ENCODE measurements around the gene UBR4. TPM values are rescaled to one million over a fixed set of nuclear protein-coding genes. Genes with fewer than 3 reads are reported as not detected.
A peak's percentile ranks its signal among the peaks of the same experiment; 100 is the strongest.

Gene UBR4
- total RNA-seq, 4 donors from 2014 or later = 193 to 292 (median 229) TPM

GRCh38 chr1:19122668-19123067, 87.4 kb downstream of the UBR4 start:
- Histone ChIP-seq H3K4me1 (peaks cover 0 to 22% (median 0%) of the 10 kb centered on the region in 4 donors), H3K36me3 (peaks cover 0 to 94% (median 0%) of the 10 kb centered on the region in 3 donors), H3K4me3 (peak overlapping the region in 1 of 4 donors; percentile 8), H3K9me3 (no peaks in the 10 kb centered on the region), H3K27me3 (no peaks in the 10 kb centered on the region), H3K27ac (peak overlapping the region in 2 of 4 donors; percentile 75 to 87)
- TF ChIP-seq, protein P1, sequence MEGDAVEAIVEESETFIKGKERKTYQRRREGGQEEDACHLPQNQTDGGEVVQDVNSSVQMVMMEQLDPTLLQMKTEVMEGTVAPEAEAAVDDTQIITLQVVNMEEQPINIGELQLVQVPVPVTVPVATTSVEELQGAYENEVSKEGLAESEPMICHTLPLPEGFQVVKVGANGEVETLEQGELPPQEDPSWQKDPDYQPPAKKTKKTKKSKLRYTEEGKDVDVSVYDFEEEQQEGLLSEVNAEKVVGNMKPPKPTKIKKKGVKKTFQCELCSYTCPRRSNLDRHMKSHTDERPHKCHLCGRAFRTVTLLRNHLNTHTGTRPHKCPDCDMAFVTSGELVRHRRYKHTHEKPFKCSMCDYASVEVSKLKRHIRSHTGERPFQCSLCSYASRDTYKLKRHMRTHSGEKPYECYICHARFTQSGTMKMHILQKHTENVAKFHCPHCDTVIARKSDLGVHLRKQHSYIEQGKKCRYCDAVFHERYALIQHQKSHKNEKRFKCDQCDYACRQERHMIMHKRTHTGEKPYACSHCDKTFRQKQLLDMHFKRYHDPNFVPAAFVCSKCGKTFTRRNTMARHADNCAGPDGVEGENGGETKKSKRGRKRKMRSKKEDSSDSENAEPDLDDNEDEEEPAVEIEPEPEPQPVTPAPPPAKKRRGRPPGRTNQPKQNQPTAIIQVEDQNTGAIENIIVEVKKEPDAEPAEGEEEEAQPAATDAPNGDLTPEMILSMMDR (IDR thresholded peaks at IDR 0.05) = no peak
- peak in 1 of 2 donors; percentile 59 for TF ChIP-seq POLR2A (IDR thresholded peaks at IDR 0.05)
- DNase-seq = peak in 2 of 3 donors; percentile 74 to 86

- Histone ChIP-seq H3K27me3 (no peaks in the 10 kb centered on the region), H3K36me3 (peaks cover 0 to 94% (median 0%) of the 10 kb centered on the region in 3 donors), H3K4me3 (no peak overlapping the region), H3K9me3 (no peaks in the 10 kb centered on the region), H3K27ac (peak overlapping the region in 3 of 4 donors; percentile 66 to 87 (median 75)), H3K4me1 (peaks cover 0 to 22% (median 0%) of the 10 kb centered on the region in 4 donors)
- DNase-seq = peak in 2 of 3 donors; percentile 73 to 81
- TF ChIP-seq POLR2A (IDR thresholded peaks at IDR 0.05) = peak in 1 of 2 donors; percentile 83
- TF ChIP-seq, protein P1 (IDR thresholded peaks at IDR 0.05) = peak in 1 of 6 experiments; percentile 15
Measured at GRCh38 chr1:19121192-19121591, 88.9 kb downstream of the UBR4 start.

- Histone ChIP-seq H3K27ac (no peak overlapping the region), H3K36me3 (peaks cover 0 to 94% (median 0%) of the 10 kb centered on the region in 3 donors), H3K4me3 (no peak overlapping the region), H3K4me1 (peaks cover 0 to 22% (median 0%) of the 10 kb centered on the region in 4 donors), H3K9me3 (no peaks in the 10 kb centered on the region), H3K27me3 (no peaks in the 10 kb centered on the region)
- no peak for DNase-seq
- no peak for TF ChIP-seq POLR2A (IDR thresholded peaks at IDR 0.05)
- TF ChIP-seq, protein P1 (IDR thresholded peaks at IDR 0.05) = no peak
Measured at GRCh38 chr1:19120070-19120469, 90.0 kb downstream of the UBR4 start.

- Histone ChIP-seq H3K27ac (no peak overlapping the region), H3K4me3 (no peak overlapping the region), H3K9me3 (no peaks in the 10 kb centered on the region), H3K36me3 (peaks cover 0 to 99% (median 0%) of the 10 kb centered on the region in 3 donors), H3K27me3 (no peaks in the 10 kb centered on the region), H3K4me1 (no peaks in the 10 kb centered on the region)
- TF ChIP-seq POLR2A (IDR thresholded peaks at IDR 0.05) = no peak
- TF ChIP-seq, protein P1 (IDR thresholded peaks at IDR 0.05) = no peak
- DNase-seq = no peak
Measured at GRCh38 chr1:19115082-19115808, 94.8 kb downstream of the UBR4 start.

DNA sequence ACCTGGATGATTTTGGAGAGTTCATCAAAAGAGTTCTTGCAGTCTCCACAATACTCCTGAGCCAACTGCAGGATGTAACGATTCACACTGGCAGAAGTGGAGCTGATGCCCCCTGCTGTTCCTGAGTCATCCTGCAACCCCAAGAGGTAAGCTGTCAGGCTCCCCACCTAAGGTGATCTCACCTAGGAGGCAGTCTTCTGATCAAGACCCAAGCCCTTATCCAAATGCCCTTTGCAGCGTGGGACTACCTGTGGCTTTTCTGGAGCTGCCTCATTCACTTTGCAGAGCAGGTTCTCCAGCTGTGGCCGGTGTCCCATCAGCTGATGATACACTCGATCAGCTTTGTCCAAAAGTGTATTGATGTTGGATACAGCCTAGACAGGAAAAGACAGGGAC, 96.4 kb downstream of the UBR4 start:
- DNase-seq = peak in 1 of 3 donors; percentile 56
- Histone ChIP-seq H3K9me3 (no peaks in the 10 kb centered on the region), H3K27ac (no peak overlapping the region), H3K36me3 (peaks cover 0 to 99% (median 0%) of the 10 kb centered on the region in 3 donors), H3K4me3 (no peak overlapping the region), H3K27me3 (no peaks in the 10 kb centered on the region), H3K4me1 (no peaks in the 10 kb centered on the region)
- TF ChIP-seq POLR2A (IDR thresholded peaks at IDR 0.05) = no peak
- TF ChIP-seq, protein P1 (IDR thresholded peaks at IDR 0.05) = peak in 4 of 6 experiments; percentile 33 to 52 (median 46)

Data from Peyer's patch (tissue), 4 donors.